Tibial nerve (tissue), 4 donors: ENCODE data around the gene LIPH.

Source experiments
- CTCF ChIP-seq, 5 experiments: fragments of 200-600 bp in 3 of 5; fragments of 450-650 bp in 2 of 5; sonication (generic) in 3 of 5; IDR thresholded peaks; one replicate each; pipeline ENCODE4 v1.5.1; 2016 to 2019; ENCODE audit warnings: antibody characterized with exemption in 5 of 5, mild to moderate bottlenecking in 3 of 5, moderate library complexity in 2 of 5
- EP300 ChIP-seq, 2 donors: sonication (generic); formaldehyde crosslinking; IDR thresholded peaks; one replicate each; pipeline ENCODE4 v1.6.1; 2017; ENCODE audit warnings: antibody characterized with exemption in 2 of 2, mild to moderate bottlenecking in 1 of 2
- POLR2A ChIP-seq, 2 donors: fragments of 450-650 bp; IDR thresholded peaks; one replicate each; pipeline ENCODE4 v1.6.1; 2017; ENCODE audit warnings: antibody characterized with exemption in 2 of 2, mild to moderate bottlenecking in 2 of 2, moderate library complexity in 2 of 2

DNA sequence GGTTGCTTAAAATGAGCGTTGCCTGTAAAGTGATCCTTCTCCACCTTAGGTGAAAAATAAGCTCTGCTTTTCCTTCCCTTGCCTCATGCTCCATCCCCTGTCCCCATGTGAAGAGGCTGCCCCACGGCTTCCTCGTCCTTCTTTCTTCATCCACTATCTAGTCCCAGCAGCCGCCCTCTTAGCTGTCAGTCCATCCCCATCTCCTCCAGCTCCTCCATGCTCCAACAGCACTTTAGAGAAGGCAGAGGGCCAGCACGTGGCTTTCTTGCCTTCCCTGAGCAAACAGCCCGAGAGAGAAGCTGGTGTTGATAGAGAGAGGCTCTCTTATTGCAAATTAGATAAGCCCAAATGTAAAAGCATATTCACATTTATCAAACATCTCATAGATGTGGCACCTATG is 44.5 kb downstream of the LIPH start:
- TF ChIP-seq POLR2A (IDR thresholded peaks at IDR 0.05) (no peak), EP300 (IDR thresholded peaks at IDR 0.05) (no peak), CTCF (IDR thresholded peaks at IDR 0.05) (no peak)
